Activated CD4-positive, alpha-beta T cell treated with anti-CD3 and anti-CD28 coated beads, Interleukin-2, amount 10 ng/mL, durations not matched to agents 24 days and 14 days (primary cell): ENCODE measurements around the gene MSH4. TPM values are rescaled to one million over a fixed set of nuclear protein-coding genes. Genes with fewer than 3 reads are reported as not detected.
"Not testable (repeated sequence)": the region's sequence is repeated elsewhere in the genome, so short reads cannot be mapped to it uniquely, and the experiment has no call there.

Experiments
- DNase-seq: peaks from one replicate; pipeline ENCODE4 v3.0.0; 2022
- H3K27ac Mint-ChIP-seq: one replicate; pipeline ENCODE4 v1.8.0; 2022; ENCODE audit warnings: mild to moderate bottlenecking, mixed read lengths
- H3K27me3 Mint-ChIP-seq: one replicate; pipeline ENCODE4 v1.8.0; 2022; ENCODE audit warnings: mixed read lengths
- H3K36me3 Mint-ChIP-seq: one replicate; pipeline ENCODE4 v1.8.0; 2022; ENCODE audit warnings: low read depth, mild to moderate bottlenecking, mixed read lengths
- H3K4me1 Mint-ChIP-seq: one replicate; pipeline ENCODE4 v1.8.0; 2021; ENCODE audit warnings: mixed read lengths
- H3K4me3 Mint-ChIP-seq: one replicate; pipeline ENCODE4 v1.8.0; 2022; ENCODE audit warnings: mild to moderate bottlenecking, moderate library complexity, mixed read lengths
- H3K9me3 Mint-ChIP-seq: one replicate; pipeline ENCODE4 v1.8.0; 2021; ENCODE audit warnings: mixed read lengths
- intact Hi-C: fragments of 100-400 bp; cut with micrococcal nuclease; formaldehyde crosslinking; loops from one replicate; pipeline ENCODE4 v1.15.1; 2023
- total RNA-seq: library from RNA; stranded (reverse); gene quantifications from 2 replicates; pipeline ENCODE4 v1.2.3, GENCODE V29; 2022

The MSH4 gene
- total RNA-seq, 1 donor from 2014 or later, result 0.42 TPM

GRCh38 chr1:75916834-75917233 lies 120.2 kb downstream of the MSH4 start:
- no peaks in the 10 kb centered on the region for H3K9me3 Mint-ChIP-seq
- DNase-seq, result no peak
- peaks cover 2% of the 10 kb centered on the region for H3K27me3 Mint-ChIP-seq
- no peaks in the 10 kb centered on the region for H3K36me3 Mint-ChIP-seq
- no peak overlapping the region for H3K4me3 Mint-ChIP-seq
- no peaks in the 10 kb centered on the region for H3K4me1 Mint-ChIP-seq
- intact Hi-C loops, result no loop called here
- no peak overlapping the region for H3K27ac Mint-ChIP-seq

- intact Hi-C loops, result no loop called here
- Mint-ChIP-seq H3K36me3 (no peaks in the 10 kb centered on the region), H3K27me3 (no peaks in the 10 kb centered on the region), H3K4me1 (no peaks in the 10 kb centered on the region), H3K9me3 (no peaks in the 10 kb centered on the region), H3K27ac (no peak overlapping the region), H3K4me3 (no peak overlapping the region)
- DNase-seq, result no peak
Observed at GRCh38 chr1:75922698-75923097, 126.0 kb downstream of the MSH4 start.

- DNase-seq, result no peak
- Mint-ChIP-seq H3K36me3 (no peaks in the 10 kb centered on the region), H3K4me3 (no peak within 1 kb of the TSS), H3K27ac (no peak within 1 kb of the TSS), H3K9me3 (no peaks in the 10 kb centered on the region), H3K4me1 (no peaks in the 10 kb centered on the region), H3K27me3 (no peaks in the 10 kb centered on the region)
- intact Hi-C loops, result no loop called here
Observed at GRCh38 chr1:75932304-75932703, 135.6 kb downstream of the MSH4 start, which contains the start of gene ASB17. Gene ASB17, minus strand, starts transcription at chr1:75932404. Its CDS starts 113 bp downstream, at chr1:75932291.

- intact Hi-C loops, result no loop called here
- Mint-ChIP-seq H3K4me1 (no peaks in the 10 kb centered on the region), H3K4me3 (no peak overlapping the region), H3K27ac (no peak overlapping the region), H3K36me3 (no peaks in the 10 kb centered on the region), H3K9me3 (peaks cover 4% of the 10 kb centered on the region), H3K27me3 (no peaks in the 10 kb centered on the region)
- DNase-seq, result no peak
Observed at GRCh38 chr1:75937034-75937433, 140.4 kb downstream of the MSH4 start.

GRCh38 chr1:75943037-75943436 lies 146.4 kb downstream of the MSH4 start:
- DNase-seq, intact Hi-C loops, H3K27me3 Mint-ChIP-seq, H3K27ac Mint-ChIP-seq, H3K4me1 Mint-ChIP-seq, H3K9me3 Mint-ChIP-seq, H3K4me3 Mint-ChIP-seq, H3K36me3 Mint-ChIP-seq: not testable (repeated sequence)

GRCh38 chr1:75950176-75950575 lies 153.5 kb downstream of the MSH4 start:
- H3K4me1 Mint-ChIP-seq, result no peaks in the 10 kb centered on the region
- no peaks in the 10 kb centered on the region for H3K9me3 Mint-ChIP-seq
- DNase-seq, result no peak
- no peaks in the 10 kb centered on the region for H3K36me3 Mint-ChIP-seq
- H3K27ac Mint-ChIP-seq, result no peak overlapping the region
- intact Hi-C loops, result no loop called here
- no peak overlapping the region for H3K4me3 Mint-ChIP-seq
- peaks cover 1% of the 10 kb centered on the region for H3K27me3 Mint-ChIP-seq

GRCh38 chr1:75952016-75952415 lies 155.3 kb downstream of the MSH4 start:
- Mint-ChIP-seq H3K27me3 (peaks cover 1% of the 10 kb centered on the region), H3K36me3 (no peaks in the 10 kb centered on the region), H3K4me1 (no peaks in the 10 kb centered on the region), H3K4me3 (no peak overlapping the region), H3K9me3 (no peaks in the 10 kb centered on the region), H3K27ac (no peak overlapping the region)
- intact Hi-C loops, result no loop called here
- no peak for DNase-seq

- Mint-ChIP-seq H3K4me3 (no peak overlapping the region), H3K9me3 (no peaks in the 10 kb centered on the region), H3K4me1 (no peaks in the 10 kb centered on the region), H3K27ac (no peak overlapping the region), H3K27me3 (peaks cover 1% of the 10 kb centered on the region), H3K36me3 (no peaks in the 10 kb centered on the region)
- intact Hi-C loops, result no loop called here
- no peak for DNase-seq
Observed at GRCh38 chr1:75953461-75953860, 156.8 kb downstream of the MSH4 start.

GRCh38 chr1:75954586-75954985 lies 157.9 kb downstream of the MSH4 start:
- H3K27ac Mint-ChIP-seq, result no peak overlapping the region
- H3K27me3 Mint-ChIP-seq, result no peaks in the 10 kb centered on the region
- intact Hi-C loops, result no loop called here
- no peaks in the 10 kb centered on the region for H3K36me3 Mint-ChIP-seq
- H3K4me1 Mint-ChIP-seq, result no peaks in the 10 kb centered on the region
- no peak for DNase-seq
- no peaks in the 10 kb centered on the region for H3K9me3 Mint-ChIP-seq
- no peak overlapping the region for H3K4me3 Mint-ChIP-seq

Other genes with a start within 250 kb of the MSH4 start
- gene SLC44A5, start 185.8 kb upstream of the MSH4 start, total RNA-seq, result not detected in 2 replicates
- gene ACADM, start 72.2 kb upstream of the MSH4 start, total RNA-seq, result 55.3 and 56.7 TPM in 2 replicates
- 235 and 237 TPM in 2 replicates for gene RABGGTB, start 10.6 kb upstream of the MSH4 start, total RNA-seq
- not detected in 2 replicates for gene ASB17, start 135.5 kb downstream of the MSH4 start, total RNA-seq